Esophagus muscularis mucosa (tissue), 4 donors: ENCODE data around the gene TENT5C.

Experiments used
- EP300 ChIP-seq: sonication (generic); formaldehyde crosslinking; IDR thresholded peaks from one replicate; pipeline ENCODE4 v1.6.1; 2017; ENCODE audit warnings: antibody characterized with exemption
- POLR2A ChIP-seq: fragments of 450-650 bp; IDR thresholded peaks from one replicate; pipeline ENCODE4 v1.6.1; 2017; ENCODE audit warnings: antibody characterized with exemption, moderate library complexity, mild to moderate bottlenecking, low read depth
- POLR2AphosphoS5 ChIP-seq, 2 donors: sonication (generic); formaldehyde crosslinking; IDR thresholded peaks; one replicate each; pipeline ENCODE4 v1.6.1; 2017; ENCODE audit warnings: antibody characterized with exemption in 2 of 2
- TF ChIP-seq, protein P1 (sequence below), 3 experiments: fragments of 200-600 bp in 2 of 3; fragments of 450-650 bp in 1 of 3; sonication (generic) in 2 of 3; IDR thresholded peaks; one replicate each; pipeline ENCODE4 v1.5.1; 2017 to 2019; ENCODE audit warnings: antibody characterized with exemption in 3 of 3, mild to moderate bottlenecking in 2 of 3, moderate library complexity in 1 of 3

GRCh38 chr1:117584181-117584580, 21.7 kb upstream of the TENT5C start:
- TF ChIP-seq, protein P1, sequence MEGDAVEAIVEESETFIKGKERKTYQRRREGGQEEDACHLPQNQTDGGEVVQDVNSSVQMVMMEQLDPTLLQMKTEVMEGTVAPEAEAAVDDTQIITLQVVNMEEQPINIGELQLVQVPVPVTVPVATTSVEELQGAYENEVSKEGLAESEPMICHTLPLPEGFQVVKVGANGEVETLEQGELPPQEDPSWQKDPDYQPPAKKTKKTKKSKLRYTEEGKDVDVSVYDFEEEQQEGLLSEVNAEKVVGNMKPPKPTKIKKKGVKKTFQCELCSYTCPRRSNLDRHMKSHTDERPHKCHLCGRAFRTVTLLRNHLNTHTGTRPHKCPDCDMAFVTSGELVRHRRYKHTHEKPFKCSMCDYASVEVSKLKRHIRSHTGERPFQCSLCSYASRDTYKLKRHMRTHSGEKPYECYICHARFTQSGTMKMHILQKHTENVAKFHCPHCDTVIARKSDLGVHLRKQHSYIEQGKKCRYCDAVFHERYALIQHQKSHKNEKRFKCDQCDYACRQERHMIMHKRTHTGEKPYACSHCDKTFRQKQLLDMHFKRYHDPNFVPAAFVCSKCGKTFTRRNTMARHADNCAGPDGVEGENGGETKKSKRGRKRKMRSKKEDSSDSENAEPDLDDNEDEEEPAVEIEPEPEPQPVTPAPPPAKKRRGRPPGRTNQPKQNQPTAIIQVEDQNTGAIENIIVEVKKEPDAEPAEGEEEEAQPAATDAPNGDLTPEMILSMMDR (IDR thresholded peaks at IDR 0.05), result no peak
- TF ChIP-seq POLR2A (no peak), POLR2AphosphoS5 (IDR thresholded peaks at IDR 0.05) (no peak), EP300 (no peak)
